HG03378 (cell line): Measurements from ENCODE around the gene CTU2.
"Not testable (repeated sequence)": the region's sequence is repeated elsewhere in the genome, so short reads cannot be mapped to it uniquely, and the experiment has no call there.

Experiments used
- ATAC-seq: cut with Tn5 transposase; IDR thresholded peaks from one replicate; pipeline ENCODE4 v1.9.1; 2021; ENCODE audit warnings: mild to moderate bottlenecking, moderate library complexity; ENCODE audit not compliant: unreplicated experiment

CTU2 gene

GRCh38 chr16:88706229-88706964, at the start of gene CTU2, which contains the start of gene RNF166:
TSS of gene CTU2 (plus strand) at chr16:88706503. CDS start at chr16:88706531, 28 bp downstream.
TSS of gene RNF166 (minus strand) at chr16:88706408. CDS start at chr16:88706325, 83 bp downstream.
- peak; percentile 37 for ATAC-seq

DNA sequence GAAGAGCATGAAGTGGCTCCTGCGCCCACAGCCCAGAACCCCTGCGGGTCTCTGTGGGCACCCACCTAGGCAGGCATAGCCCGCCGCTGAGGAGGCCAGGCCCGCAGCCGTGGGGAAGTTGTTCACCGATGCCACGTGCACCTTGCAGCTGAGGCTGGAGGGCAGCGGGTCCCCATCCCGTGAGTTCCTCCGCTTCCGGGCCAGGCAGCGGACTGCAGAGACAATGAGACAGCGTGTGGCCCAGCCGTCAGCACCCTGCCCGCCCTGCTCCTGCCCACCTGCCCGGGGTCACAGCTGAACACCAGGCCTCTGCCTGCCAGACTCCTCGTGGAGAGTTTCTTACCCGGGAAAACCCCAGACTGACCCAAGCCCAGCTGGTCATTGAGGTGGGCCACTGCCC, 48.9 kb upstream of the CTU2 start:
- ATAC-seq = no peak

- no peak for ATAC-seq
Observed at GRCh38 chr16:88658714-88659113, 47.6 kb upstream of the CTU2 start.

GRCh38 chr16:88659160-88659559, 47.1 kb upstream of the CTU2 start:
- no peak for ATAC-seq

- ATAC-seq = no peak
Observed at GRCh38 chr16:88661468-88661867, 44.8 kb upstream of the CTU2 start.

GRCh38 chr16:88662222-88662842, 44.0 kb upstream of the CTU2 start:
- ATAC-seq = no peak

GRCh38 chr16:88662843-88663606, 43.3 kb upstream of the CTU2 start, which contains the start of gene MVD:
TSS of gene MVD (minus strand) at chr16:88663091. CDS start at chr16:88663080, 11 bp downstream.
- ATAC-seq = peak; percentile 89

- ATAC-seq = no peak
Observed at GRCh38 chr16:88665148-88665547, 41.2 kb upstream of the CTU2 start.

GRCh38 chr16:88665570-88665969, 40.7 kb upstream of the CTU2 start:
- no peak for ATAC-seq

DNA sequence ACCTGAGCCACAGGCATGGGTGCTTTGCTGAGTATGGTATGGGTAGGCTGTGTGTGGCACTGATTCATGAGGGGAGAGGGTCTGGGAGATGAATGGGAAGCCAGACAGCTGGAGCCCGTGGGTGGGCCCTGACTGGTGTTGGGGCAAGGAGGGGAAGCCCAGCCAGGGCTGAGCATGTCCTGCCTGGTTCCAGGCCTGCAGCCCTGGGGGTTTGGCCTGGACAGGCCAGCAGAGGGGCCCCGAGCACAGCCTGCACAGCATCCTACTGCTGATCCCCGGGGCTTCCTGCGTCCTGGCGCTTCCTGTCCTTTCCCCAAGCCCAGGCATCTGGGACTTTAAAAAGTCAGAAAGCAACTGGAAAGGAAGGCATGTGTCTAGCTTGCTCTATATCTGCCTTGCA, 38.8 kb upstream of the CTU2 start:
- ATAC-seq = no peak

DNA sequence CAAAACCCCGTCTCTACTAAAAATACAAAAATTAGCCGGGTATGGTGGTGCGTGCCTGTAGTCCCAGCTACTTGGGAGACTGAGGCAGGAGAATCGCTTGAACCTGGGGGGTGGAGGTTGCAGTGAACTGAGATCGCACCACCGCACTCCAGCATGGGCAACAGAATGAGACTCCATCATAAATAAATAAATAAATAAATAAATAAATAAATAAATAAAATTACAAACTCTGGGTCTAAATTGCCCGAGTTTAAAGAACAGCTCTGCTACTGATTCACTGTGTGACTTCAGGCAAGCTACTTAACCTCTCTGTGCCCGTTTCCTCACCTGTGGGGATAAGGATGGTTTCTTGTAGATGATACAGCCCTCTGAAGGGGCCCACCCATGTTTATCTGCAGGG, 36.8 kb upstream of the CTU2 start:
- not testable (repeated sequence) for ATAC-seq

GRCh38 chr16:88669980-88670379, 36.3 kb upstream of the CTU2 start:
- ATAC-seq = no peak

- no peak for ATAC-seq
Observed at GRCh38 chr16:88671806-88672205, 34.5 kb upstream of the CTU2 start.

GRCh38 chr16:88672776-88673175, 33.5 kb upstream of the CTU2 start:
- no peak for ATAC-seq

- no peak for ATAC-seq
Observed at GRCh38 chr16:88673716-88674379, 32.5 kb upstream of the CTU2 start.

GRCh38 chr16:88676502-88677242, 29.6 kb upstream of the CTU2 start:
- ATAC-seq = no peak

DNA sequence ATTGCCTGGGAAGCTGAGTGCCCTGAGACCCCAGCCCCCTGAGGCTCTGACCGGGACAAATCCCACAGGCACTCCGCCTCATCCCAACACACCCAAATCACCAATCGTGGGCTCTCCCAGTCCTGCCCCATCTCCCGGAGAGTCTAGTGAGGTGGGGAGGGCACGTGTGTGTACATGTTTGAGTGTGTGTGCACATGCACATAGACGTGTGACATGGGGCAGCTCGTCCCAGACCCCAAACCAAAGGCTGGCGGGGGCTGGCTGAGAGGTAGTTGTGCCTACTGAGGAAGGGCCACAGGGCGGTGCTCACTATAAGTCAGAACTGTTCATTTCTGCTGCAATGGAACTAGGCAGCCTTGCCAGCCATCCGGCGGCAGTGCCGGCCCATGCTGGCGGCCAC, 28.6 kb upstream of the CTU2 start:
- no peak for ATAC-seq

- no peak for ATAC-seq
Observed at GRCh38 chr16:88678224-88678979, 27.9 kb upstream of the CTU2 start.

- ATAC-seq = no peak
Observed at GRCh38 chr16:88680554-88681083, 25.7 kb upstream of the CTU2 start.
